Measurements from ENCODE around the gene SARDH.

SARDH gene

GRCh38 chr9:133783331-133783731, 45.2 kb upstream of the SARDH start:
- H3K4me3 ChIP-seq (ENCODE audit: low read length), result no peak overlapping the region
- DNase-seq (ENCODE audit: low read depth), result no peak
- TF ChIP-seq CTCF (conservative IDR thresholded peaks at IDR 0.05; ENCODE audit: low read length), result no peak

- peak; percentile 62 for DNase-seq (ENCODE audit: low read depth)
- H3K4me3 ChIP-seq (ENCODE audit: low read length), result no peak overlapping the region
- peak; percentile 90 for TF ChIP-seq CTCF (conservative IDR thresholded peaks at IDR 0.05; ENCODE audit: low read length)
Observed at GRCh38 chr9:133782157-133783130, 44.3 kb upstream of the SARDH start.

GRCh38 chr9:133781828-133782135, 43.6 kb upstream of the SARDH start:
- DNase-seq (ENCODE audit: low read depth), result no peak
- H3K4me3 ChIP-seq (ENCODE audit: low read length), result no peak overlapping the region
- no peak for TF ChIP-seq CTCF (conservative IDR thresholded peaks at IDR 0.05; ENCODE audit: low read length)

- H3K4me3 ChIP-seq (ENCODE audit: low read length), result no peak overlapping the region
- DNase-seq (ENCODE audit: low read depth), result no peak
- TF ChIP-seq CTCF (conservative IDR thresholded peaks at IDR 0.05; ENCODE audit: low read length), result no peak
Observed at GRCh38 chr9:133780962-133781827, 43.0 kb upstream of the SARDH start.

- no peak for DNase-seq (ENCODE audit: low read depth)
- no peak overlapping the region for H3K4me3 ChIP-seq (ENCODE audit: low read length)
- no peak for TF ChIP-seq CTCF (conservative IDR thresholded peaks at IDR 0.05; ENCODE audit: low read length)
Observed at GRCh38 chr9:133780404-133780945, 42.3 kb upstream of the SARDH start.

GRCh38 chr9:133779516-133780403, 41.6 kb upstream of the SARDH start:
- no peak for DNase-seq (ENCODE audit: low read depth)
- no peak for TF ChIP-seq CTCF (conservative IDR thresholded peaks at IDR 0.05; ENCODE audit: low read length)
- no peak overlapping the region for H3K4me3 ChIP-seq (ENCODE audit: low read length)
